Left ventricle myocardium superior (tissue), 1 donor: Measurements from ENCODE around the gene SLC28A3. TPM values are rescaled to one million over a fixed set of nuclear protein-coding genes. Genes with fewer than 3 reads are reported as not detected.
"Not testable (repeated sequence)": the region's sequence is repeated elsewhere in the genome, so short reads cannot be mapped to it uniquely, and the experiment has no call there.

ENCODE experiments used
- ATAC-seq: fragments of 200-7000 bp; cut with Tn5 transposase; one replicate; pipeline ENCODE4 v1.9.1; 2020; ENCODE audit warnings: mild to moderate bottlenecking, moderate library complexity
- DNase-seq: peaks from one replicate; pipeline ENCODE4 v3.0.0-alpha.2; 2020
- intact Hi-C: fragments of 100-400 bp; cut with micrococcal nuclease; formaldehyde crosslinking; loops from one replicate; pipeline ENCODE4 v1.11.0; 2022
- long read RNA-seq: library from polyadenylated mRNA; unstranded; transcript quantifications from one replicate; pipeline ENCODE4 v2.0.0, GENCODE V29; 2021
- total RNA-seq: library from RNA; stranded (reverse); fragmentation: NEBNext Ultra II Directional; extraction: Animal tissue kit (Norgen Biotek cat#: 25700); gene quantifications from one replicate; pipeline ENCODE4 v1.2.1, GENCODE V29; 2021
- donor health status: DM: no; HTN: yes; CAD: no; lungs with severe emphysema.

The SLC28A3 gene, protein sequence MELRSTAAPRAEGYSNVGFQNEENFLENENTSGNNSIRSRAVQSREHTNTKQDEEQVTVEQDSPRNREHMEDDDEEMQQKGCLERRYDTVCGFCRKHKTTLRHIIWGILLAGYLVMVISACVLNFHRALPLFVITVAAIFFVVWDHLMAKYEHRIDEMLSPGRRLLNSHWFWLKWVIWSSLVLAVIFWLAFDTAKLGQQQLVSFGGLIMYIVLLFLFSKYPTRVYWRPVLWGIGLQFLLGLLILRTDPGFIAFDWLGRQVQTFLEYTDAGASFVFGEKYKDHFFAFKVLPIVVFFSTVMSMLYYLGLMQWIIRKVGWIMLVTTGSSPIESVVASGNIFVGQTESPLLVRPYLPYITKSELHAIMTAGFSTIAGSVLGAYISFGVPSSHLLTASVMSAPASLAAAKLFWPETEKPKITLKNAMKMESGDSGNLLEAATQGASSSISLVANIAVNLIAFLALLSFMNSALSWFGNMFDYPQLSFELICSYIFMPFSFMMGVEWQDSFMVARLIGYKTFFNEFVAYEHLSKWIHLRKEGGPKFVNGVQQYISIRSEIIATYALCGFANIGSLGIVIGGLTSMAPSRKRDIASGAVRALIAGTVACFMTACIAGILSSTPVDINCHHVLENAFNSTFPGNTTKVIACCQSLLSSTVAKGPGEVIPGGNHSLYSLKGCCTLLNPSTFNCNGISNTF
- total RNA-seq, result 1.2 TPM
- long read RNA-seq, result 0 reads

GRCh38 chr9:84340535-84340934 is at the start of gene SLC28A3:
TSS of gene SLC28A3 (minus strand) at chr9:84340758. CDS start at chr9:84340633, 125 bp downstream.
- DNase-seq, result no peak
- intact Hi-C loops, result no loop called here
- peak; percentile 11 for ATAC-seq

GRCh38 chr9:84390254-84390653 is 49.7 kb upstream of the SLC28A3 start:
- intact Hi-C loops, ATAC-seq, DNase-seq: not testable (repeated sequence)

DNA sequence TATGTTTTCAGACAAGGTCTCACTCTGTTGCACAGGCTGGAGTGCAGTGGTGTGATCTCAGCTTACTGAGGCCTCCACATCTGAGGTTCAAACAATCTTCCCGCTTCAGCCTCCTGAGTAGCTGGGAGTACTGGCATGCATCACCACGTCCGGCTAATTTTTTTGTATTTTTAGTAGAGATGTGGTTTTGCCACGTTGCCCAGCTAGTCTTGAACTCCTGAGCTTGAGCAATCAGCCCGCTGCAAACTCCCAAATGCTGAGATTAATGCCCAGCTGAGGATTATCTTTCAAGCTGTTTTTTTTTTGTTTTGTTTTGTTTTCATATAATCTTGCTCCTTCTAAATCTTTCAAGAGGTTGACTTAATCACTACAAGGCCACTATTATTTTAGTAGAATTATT is 47.3 kb upstream of the SLC28A3 start:
- DNase-seq, result no peak
- no peak for ATAC-seq
- intact Hi-C loops, result no loop called here

- intact Hi-C loops, result no loop called here
- ATAC-seq, result no peak
- DNase-seq, result no peak
Measured at GRCh38 chr9:84386753-84387152, 46.2 kb upstream of the SLC28A3 start.

DNA sequence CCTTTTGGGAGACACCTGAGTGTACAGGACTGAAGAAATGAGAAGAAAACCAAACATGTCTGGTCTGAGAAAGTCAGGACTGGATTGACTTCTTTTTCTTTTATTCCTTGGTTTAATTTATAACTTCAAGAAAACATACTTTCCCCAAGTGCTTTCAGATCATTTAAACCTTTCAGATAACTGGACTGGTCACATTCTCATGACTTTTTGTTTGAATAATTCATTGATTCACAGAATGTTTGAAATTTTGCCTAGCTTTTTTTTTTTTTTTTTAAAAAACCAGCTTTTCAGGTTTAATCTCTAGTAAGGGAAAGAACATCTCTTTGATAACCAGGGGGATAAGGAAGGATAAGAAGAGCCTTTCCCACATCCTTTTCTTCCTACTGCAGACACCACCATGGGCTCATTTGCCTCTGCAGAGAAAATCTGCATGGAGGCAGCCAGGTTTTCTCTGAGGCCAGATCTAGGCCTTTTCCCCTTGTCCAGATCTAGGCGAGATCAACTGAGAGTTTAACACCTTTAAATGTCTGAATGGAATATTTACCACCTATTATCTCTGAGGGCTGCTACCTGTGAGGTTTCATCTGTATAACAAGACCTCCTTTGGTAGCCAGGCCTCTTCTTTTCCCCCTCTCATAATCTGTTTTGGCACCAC is 45.0 kb upstream of the SLC28A3 start:
- ATAC-seq (no peak), DNase-seq (no peak)
- intact Hi-C loops, result no loop called here

DNA sequence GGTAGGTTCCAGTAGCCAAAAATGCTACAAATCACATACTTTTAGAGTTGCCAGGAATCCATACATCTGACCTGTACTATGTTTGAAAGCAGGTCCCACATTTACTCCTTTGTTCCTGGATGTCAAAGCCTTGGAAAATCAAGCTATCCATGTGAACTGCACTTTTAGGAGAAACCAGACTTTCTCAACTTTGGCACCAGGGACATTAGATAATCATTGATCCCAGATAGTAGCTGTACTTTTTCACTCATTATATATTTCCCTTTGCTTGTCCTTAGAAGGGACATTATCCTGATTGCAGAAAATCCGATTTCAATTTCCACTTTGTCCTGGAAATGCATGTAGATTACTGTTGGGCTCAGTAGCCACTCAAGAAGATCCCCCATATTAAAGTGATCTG is 44.1 kb upstream of the SLC28A3 start:
- ATAC-seq (no peak), DNase-seq (no peak)
- intact Hi-C loops, result no loop called here

GRCh38 chr9:84383178-84383577 is 42.6 kb upstream of the SLC28A3 start:
- peak; percentile 56 for ATAC-seq
- intact Hi-C loops, result no loop called here

DNA sequence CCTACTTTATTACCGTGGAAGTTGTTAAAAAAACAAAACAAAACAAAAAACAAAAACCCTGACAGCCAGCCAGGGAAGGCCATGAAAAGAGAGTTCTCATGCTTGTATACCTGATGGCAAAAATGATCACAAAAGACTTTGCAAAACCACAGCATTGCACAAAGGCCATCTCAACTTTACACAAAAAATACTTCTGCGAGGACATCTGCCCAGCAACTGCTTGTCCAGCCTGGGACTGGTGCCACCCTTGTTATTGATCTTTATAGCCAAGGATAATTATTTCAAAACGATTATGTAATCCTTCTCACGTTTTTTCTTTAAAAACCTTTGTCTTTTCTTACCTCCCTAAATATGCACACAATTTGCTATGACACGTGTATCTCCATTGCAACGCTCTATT is 42.2 kb upstream of the SLC28A3 start:
- ATAC-seq (no peak), DNase-seq (no peak)
- intact Hi-C loops, result no loop called here

More at GRCh38 chr9:84383178-84383577, 42.6 kb upstream of the SLC28A3 start:
- no peak for DNase-seq

DNA sequence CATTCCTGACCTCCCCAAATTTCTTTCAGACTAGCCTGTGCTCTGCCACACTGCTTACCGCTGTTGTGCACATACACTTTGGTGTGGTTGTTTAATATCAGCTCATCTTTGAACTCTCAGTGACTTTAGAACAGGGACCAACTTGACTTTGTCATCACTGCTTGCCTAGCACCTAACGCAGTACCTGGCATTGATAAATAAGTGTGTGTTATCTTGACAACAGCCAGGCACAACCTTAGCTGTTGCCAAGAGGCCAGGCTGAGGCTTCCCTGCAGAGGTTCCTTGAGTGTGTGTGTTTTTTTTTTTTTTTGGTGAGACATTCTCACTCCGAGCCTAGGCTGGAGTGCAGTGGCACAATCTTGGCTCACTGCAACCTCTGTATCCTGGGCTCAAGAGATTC is 41.0 kb upstream of the SLC28A3 start:
- ATAC-seq (peak; percentile 93), DNase-seq (peak; percentile 47)
- intact Hi-C loops, result no loop called here

DNA sequence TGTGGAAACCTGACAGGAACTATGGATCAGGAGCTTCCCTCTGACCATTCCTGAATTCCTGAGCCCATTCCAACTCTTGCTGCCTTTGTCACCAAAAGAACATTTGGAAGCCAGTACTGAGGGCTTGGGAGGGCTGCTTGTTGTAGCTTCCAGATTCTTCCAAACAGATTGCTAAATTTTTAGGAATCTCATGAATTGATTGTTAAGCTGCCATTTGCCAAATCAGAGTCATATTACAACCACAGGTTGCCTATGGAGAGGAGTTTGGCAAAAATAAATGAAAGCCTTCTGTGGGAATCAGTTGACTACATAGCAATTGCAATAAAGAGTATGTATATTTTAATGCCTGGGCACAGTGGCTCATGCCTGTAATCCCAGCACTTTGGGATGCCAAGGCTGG is 39.2 kb upstream of the SLC28A3 start:
- intact Hi-C loops, result no loop called here

DNA sequence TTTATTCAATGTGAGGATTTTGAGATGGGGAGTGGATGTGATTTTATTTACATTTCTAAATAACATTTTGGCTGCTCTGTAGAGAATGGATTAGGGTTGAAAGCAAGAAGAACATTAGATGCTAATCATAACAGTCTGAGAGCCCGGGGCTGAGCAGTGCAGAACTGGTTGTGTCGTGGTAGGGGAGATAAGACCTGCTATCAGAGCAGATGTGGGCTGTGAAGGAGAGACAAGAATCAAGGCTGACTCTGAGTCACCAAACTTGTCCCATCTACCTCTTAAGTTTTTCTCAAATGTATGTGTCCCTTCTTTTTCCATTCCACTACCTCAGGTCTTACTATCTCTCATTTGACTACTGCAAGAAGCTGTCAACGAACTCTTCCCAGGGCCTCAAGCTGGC is 35.4 kb upstream of the SLC28A3 start:
- DNase-seq (no peak), ATAC-seq (no peak)
- intact Hi-C loops, result no loop called here

More for the DNA sequence above, 39.2 kb upstream of the SLC28A3 start:
- no peak for ATAC-seq
- DNase-seq, result no peak

DNA sequence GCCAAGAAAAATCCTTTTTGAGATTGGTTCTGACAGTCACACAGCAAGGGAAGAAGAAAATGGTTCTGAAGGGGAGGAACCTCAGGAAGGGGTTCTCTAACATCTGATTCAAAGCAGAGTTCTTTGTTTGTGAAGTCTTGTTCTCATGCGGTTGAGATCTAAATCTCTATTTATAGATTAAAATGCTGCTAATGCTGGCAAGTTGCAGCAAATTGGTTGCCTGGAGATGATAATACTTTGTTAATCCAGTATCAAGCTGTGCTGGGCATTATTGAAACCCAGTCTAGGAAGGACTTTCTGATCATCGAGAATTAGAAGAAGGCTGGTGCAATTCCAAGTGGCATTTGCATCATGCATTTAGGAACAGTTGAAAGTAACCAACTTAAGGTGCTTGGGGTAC is 34.0 kb upstream of the SLC28A3 start:
- intact Hi-C loops, result no loop called here
- ATAC-seq, result no peak
- DNase-seq, result no peak

GRCh38 chr9:84374013-84374412 is 33.5 kb upstream of the SLC28A3 start:
- no peak for DNase-seq
- intact Hi-C loops, result no loop called here
- no peak for ATAC-seq

DNA sequence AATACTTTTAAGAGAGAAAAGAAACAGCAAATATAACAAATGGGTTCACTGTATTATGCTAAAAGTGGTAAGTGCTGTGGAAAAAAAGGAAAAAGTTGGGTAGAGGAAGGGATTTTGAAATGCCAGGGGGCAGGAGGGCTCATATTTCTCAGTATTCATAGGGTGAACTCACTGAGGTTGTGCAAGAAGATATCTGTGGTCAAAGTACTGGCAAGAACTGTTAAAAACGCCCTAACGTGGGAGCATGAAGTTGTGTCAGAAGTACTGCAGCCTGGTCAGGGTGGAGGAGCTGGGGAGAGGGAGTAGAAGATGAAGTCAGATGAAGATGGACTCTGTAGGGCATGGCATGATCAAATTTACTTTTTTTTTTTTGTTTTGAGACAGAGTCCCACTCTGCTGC is 31.2 kb upstream of the SLC28A3 start:
- intact Hi-C loops, result no loop called here
- ATAC-seq (peak; percentile 41), DNase-seq (no peak)

- ATAC-seq (no peak), DNase-seq (no peak)
- intact Hi-C loops, result no loop called here
Measured at GRCh38 chr9:84368601-84369000, 28.0 kb upstream of the SLC28A3 start.

DNA sequence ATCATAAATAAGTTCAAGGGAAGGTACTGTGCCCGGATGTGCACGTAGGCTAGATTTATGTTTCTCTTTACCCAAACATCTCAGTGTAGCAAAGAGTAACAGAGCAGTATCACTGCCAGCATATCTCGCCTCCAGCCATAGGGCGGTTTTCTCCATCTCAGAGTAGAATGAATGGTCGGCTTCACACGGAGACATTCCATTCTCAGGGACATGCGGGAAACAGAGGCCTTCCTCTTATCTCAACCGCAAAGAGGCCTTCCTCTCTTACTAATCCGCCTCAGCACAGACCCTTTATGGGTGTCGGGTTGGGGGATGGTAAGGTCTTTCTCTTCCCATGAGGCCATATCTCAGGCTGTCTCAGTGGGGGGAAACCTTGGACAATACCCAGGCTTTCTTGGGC is 27.2 kb upstream of the SLC28A3 start:
- ATAC-seq, DNase-seq, intact Hi-C loops: not testable (repeated sequence)

DNA sequence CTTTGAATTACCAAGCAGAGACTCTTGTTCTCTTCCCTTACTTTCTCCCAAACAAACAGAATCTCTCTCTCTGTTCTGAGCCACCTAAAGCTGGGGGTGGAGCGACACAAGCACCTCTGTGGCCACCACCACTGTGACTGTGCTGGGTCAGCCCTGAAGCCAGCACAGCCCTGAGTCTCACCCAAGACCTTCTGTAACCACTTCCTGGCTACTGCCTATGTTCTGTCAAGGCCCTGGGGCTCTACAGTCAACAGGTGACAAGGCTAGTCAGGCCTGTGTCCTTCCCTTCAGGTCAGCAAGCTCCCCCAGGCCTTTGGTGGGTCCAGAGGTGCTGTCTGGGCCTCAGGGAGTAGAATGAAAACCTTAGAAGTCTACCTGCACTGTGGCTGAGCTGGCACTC is 26.1 kb upstream of the SLC28A3 start:
- intact Hi-C loops, result no loop called here
- DNase-seq, result no peak
- no peak for ATAC-seq

DNA sequence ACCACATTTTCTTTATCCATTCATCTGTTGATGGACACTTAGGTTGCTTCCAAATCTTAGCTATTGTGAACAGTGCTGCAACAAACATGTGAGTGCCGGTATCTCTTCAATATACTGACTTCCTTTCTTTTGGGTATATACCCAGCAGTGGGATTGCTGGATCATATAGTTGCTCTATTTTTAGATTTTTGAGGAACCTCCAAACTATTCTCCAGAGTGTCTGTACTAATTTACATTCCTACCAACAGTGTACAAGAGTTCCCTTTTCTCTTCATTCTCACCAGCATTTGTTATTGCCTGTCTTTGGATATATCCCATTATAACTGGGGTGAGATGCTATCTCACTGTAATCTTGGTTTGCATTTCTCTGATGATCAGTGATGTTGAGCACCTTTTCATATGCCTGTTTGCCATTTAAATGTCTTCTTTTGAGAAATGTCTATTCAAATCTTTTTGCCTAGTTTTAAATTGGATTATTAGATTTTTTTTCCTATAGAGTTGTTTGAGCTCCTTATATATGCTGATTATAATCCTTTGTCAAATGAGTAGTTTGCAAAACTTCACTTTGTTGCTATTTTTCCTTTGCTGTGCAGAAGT is 24.4 kb upstream of the SLC28A3 start:
- DNase-seq, ATAC-seq, intact Hi-C loops: not testable (repeated sequence)

DNA sequence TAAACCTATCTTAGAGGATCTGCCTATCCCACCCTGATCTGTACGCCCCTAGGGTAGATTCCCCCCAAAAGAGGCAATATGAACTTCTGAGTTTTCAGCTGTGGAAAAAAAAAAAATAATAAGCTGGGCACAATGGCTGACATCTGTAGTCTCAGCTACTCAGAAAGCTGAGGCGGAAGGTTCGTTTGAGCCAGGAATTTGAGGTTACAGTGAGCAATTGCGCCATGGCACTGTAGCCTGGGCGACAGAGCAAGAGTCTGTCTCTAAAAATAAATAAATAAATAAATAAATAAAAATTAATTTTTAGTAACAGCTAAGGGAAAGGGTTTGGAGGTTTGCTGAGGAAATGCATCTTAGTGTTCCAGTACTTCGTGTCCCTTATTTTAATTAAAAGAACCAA is 21.1 kb upstream of the SLC28A3 start:
- intact Hi-C loops, result no loop called here
- DNase-seq, result no peak
- ATAC-seq, result no peak

DNA sequence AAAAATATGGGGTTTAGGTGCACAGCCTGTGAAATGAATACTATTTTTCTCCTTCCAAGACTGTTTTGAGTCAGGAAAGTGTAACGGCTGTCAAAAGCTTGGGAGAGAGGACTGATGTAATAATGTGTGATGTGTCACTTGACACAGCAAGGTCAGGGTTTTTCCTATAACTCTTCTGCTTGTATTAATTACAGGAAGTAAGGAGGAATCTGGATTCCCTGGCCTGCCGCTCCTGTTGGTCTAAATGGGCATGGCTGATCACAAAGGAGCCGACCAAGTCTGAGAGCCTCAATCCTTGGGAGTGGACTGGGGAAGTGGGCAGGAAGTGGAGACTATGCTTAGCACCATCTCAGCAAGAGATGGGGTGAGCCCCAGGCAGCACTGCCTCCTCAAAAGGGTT is 16.7 kb upstream of the SLC28A3 start:
- ATAC-seq (no peak), DNase-seq (no peak)
- intact Hi-C loops, result no loop called here
